Thyroid gland (tissue), 4 donors: ENCODE data around the gene PTH1R. TPM values are rescaled to one million over a fixed set of nuclear protein-coding genes. Genes with fewer than 3 reads are reported as not detected.
A peak's percentile ranks its signal among the peaks of the same experiment; 100 is the strongest.

Experiments
- DNase-seq, 2 donors: peaks; one replicate each; pipeline ENCODE4 v3.0.0-alpha.2; 2019
- H3K27ac ChIP-seq, 3 donors: fragments of 200-600 bp; sonication (generic); 1 replicate in 2 of 3; 2 replicates in 1 of 3; pipeline ENCODE4 v1.5.1; 2016 to 2019; ENCODE audit warnings: mild to moderate bottlenecking in 1 of 3, moderate library complexity in 1 of 3
- H3K27me3 ChIP-seq: fragments of 200-600 bp; sonication (generic); one replicate; pipeline ENCODE4 v1.5.1; 2019
- H3K36me3 ChIP-seq, 2 donors: fragments of 200-600 bp; sonication (generic); one replicate each; pipeline ENCODE4 v1.5.1; 2016 to 2019
- H3K4me1 ChIP-seq, 2 donors: fragments of 200-600 bp; sonication (generic); one replicate each; pipeline ENCODE4 v1.5.1; 2017 to 2019
- H3K4me3 ChIP-seq, 3 donors: fragments of 200-600 bp; sonication (generic); replicated peaks in 1 of 3; 1 replicate in 2 of 3; 2 replicates in 1 of 3; pipeline ENCODE4 v1.5.1; 2016; ENCODE audit warnings: mild to moderate bottlenecking in 1 of 3
- H3K9me3 ChIP-seq: fragments of 200-600 bp; sonication (generic); one replicate; pipeline ENCODE4 v1.5.1; 2017
- CTCF ChIP-seq, 6 experiments: fragments of 200-600 bp in 3 of 6; fragments of 450-650 bp in 3 of 6; sonication (generic) in 3 of 6; IDR thresholded peaks; one replicate each; pipeline ENCODE4 v1.5.1; 2016 to 2019; ENCODE audit warnings: antibody characterized with exemption in 6 of 6, mild to moderate bottlenecking in 2 of 6, inconsistent platforms in 1 of 6, moderate library complexity in 1 of 6
- POLR2A ChIP-seq, 2 donors: fragments of 450-650 bp; IDR thresholded peaks; one replicate each; pipeline ENCODE4 v1.6.1; 2017; ENCODE audit warnings: antibody characterized with exemption in 2 of 2, mild to moderate bottlenecking in 2 of 2, moderate library complexity in 1 of 2
- WGBS, 2 donors: methylation state at CpG; one replicate each; pipeline ENCODE4 v1.1.5; 2017; 5-methylcytosine and 5-hydroxymethylcytosine counted together
- intact Hi-C: fragments of 100-400 bp; cut with DNase I; formaldehyde crosslinking; loops from one replicate; pipeline ENCODE4 v1.15.1; 2023
- total RNA-seq, 4 donors: library from RNA; depleted of rRNA; stranded (reverse); fragments of >200 nt; gene quantifications; one replicate each; pipeline ENCODE4 v1.2.3, GENCODE V29; 2016

Gene PTH1R
- total RNA-seq, 4 donors from 2014 or later = 1.2 to 10.6 (median 4.4) TPM

- H3K4me1 ChIP-seq = peaks cover 57 to 81% of the 10 kb centered on the region in 2 donors
- WGBS, 2 donors = 94 to 95% methylated on average over 7 of the region's 7 CpGs
- no peak overlapping the region for H3K4me3 ChIP-seq
- no peaks in the 10 kb centered on the region for H3K9me3 ChIP-seq
- DNase-seq = no peak
- TF ChIP-seq POLR2A (IDR thresholded peaks at IDR 0.05) = no peak
- no peak for TF ChIP-seq CTCF (IDR thresholded peaks at IDR 0.05)
- intact Hi-C loops = no loop called here
- no peaks in the 10 kb centered on the region for H3K27me3 ChIP-seq
- H3K27ac ChIP-seq = peak overlapping the region; percentile 66 to 94 (median 90)
- peaks cover 0 to 5% of the 10 kb centered on the region in 2 donors for H3K36me3 ChIP-seq
Observed at GRCh38 chr3:46935989-46936558, 58.6 kb downstream of the PTH1R start.

- TF ChIP-seq CTCF (IDR thresholded peaks at IDR 0.05) (no peak), POLR2A (IDR thresholded peaks at IDR 0.05) (no peak)
- Histone ChIP-seq H3K27ac (peak overlapping the region in 2 of 3 donors; percentile 90 to 94), H3K4me3 (no peak overlapping the region), H3K36me3 (peaks cover 0 to 5% of the 10 kb centered on the region in 2 donors), H3K9me3 (no peaks in the 10 kb centered on the region), H3K27me3 (no peaks in the 10 kb centered on the region), H3K4me1 (peaks cover 50 to 77% of the 10 kb centered on the region in 2 donors)
- intact Hi-C loops = no loop called here
- no peak for DNase-seq
- WGBS, 2 donors = 93 to 96% methylated on average over 5 of the region's 5 CpGs
Observed at GRCh38 chr3:46936733-46937250, 59.3 kb downstream of the PTH1R start.

DNA sequence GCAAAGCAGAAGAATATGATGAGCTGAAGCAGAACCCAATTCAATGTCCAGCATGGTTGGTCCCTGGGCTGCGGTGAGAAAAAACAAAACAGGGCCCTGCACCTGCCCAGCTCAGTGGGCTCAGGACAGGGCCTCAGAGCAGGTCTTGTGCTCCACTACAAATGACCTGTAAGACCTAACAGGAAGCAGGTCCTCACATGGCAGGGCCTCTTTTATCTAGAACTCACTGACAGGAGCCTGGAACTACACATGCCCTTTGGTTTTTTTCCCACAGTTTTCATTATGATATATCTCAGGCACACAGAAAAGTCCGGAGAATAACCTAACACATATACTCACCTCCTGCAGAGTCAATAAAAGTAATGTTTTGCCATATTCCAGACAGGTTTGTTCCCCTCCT is 60.6 kb downstream of the PTH1R start:
- Histone ChIP-seq H3K27ac (peak overlapping the region in 2 of 3 donors; percentile 51 to 90), H3K27me3 (no peaks in the 10 kb centered on the region), H3K4me3 (no peak overlapping the region), H3K36me3 (peaks cover 0 to 5% of the 10 kb centered on the region in 2 donors), H3K9me3 (no peaks in the 10 kb centered on the region), H3K4me1 (peaks cover 45 to 77% of the 10 kb centered on the region in 2 donors)
- TF ChIP-seq POLR2A (IDR thresholded peaks at IDR 0.05) (no peak), CTCF (IDR thresholded peaks at IDR 0.05) (no peak)
- no peak for DNase-seq
- WGBS, 2 donors = 70 to 76% methylated on average over 2 of the region's 2 CpGs
- intact Hi-C loops = no loop called here

- TF ChIP-seq POLR2A (IDR thresholded peaks at IDR 0.05) = no peak
- no peak for TF ChIP-seq CTCF (IDR thresholded peaks at IDR 0.05)
- Histone ChIP-seq H3K36me3 (peaks cover 0 to 5% of the 10 kb centered on the region in 2 donors), H3K27me3 (no peaks in the 10 kb centered on the region), H3K9me3 (no peaks in the 10 kb centered on the region), H3K4me3 (no peak overlapping the region), H3K4me1 (peaks cover 45 to 77% of the 10 kb centered on the region in 2 donors), H3K27ac (peak overlapping the region in 1 of 3 donors; percentile 34)
- whole genome bisulfite sequencing, 2 donors = 86 to 88% methylated on average over 12 of the region's 12 CpGs
- no peak for DNase-seq
- intact Hi-C loops = no loop called here
Observed at GRCh38 chr3:46939578-46940445, 62.3 kb downstream of the PTH1R start.
